MM.1S (cell line): ENCODE results near the gene PLXND1.

Experiments used
- DNase-seq: peaks from one replicate; pipeline ENCODE4 v3.0.0-alpha.2; 2015
- H2AFZ ChIP-seq: fragments of 300-600 bp; sonication (generic); 2 replicates; pipeline ENCODE4 v1.6.0; 2016; ENCODE audit warnings: antibody characterized with exemption, low read length
- H3F3A ChIP-seq: fragments of 300-600 bp; sonication (generic); 2 replicates; pipeline ENCODE4 v1.6.1; 2016; ENCODE audit warnings: mild to moderate bottlenecking, antibody characterized with exemption, low read length, moderate library complexity, mixed read lengths; ENCODE audit not compliant: insufficient read depth
- H3K27ac ChIP-seq: fragments of 300-600 bp; sonication (generic); 2 replicates; pipeline ENCODE4 v1.5.1; 2016; ENCODE audit warnings: mild to moderate bottlenecking, low read length
- H3K27me3 ChIP-seq: fragments of 300-600 bp; sonication (generic); replicated peaks from 2 replicates; pipeline ENCODE4 v1.6.0; 2016; ENCODE audit warnings: low read length; ENCODE audit not compliant: insufficient read depth
- H3K36me3 ChIP-seq: fragments of 300-600 bp; sonication (generic); replicated peaks from 2 replicates; pipeline ENCODE4 v1.6.1; 2016; ENCODE audit warnings: mild to moderate bottlenecking, low read length, mixed read lengths; ENCODE audit not compliant: insufficient read depth
- H3K4me1 ChIP-seq: fragments of 300-600 bp; sonication (generic); 2 replicates; pipeline ENCODE4 v1.6.1; 2016; ENCODE audit warnings: low read length, mixed read lengths
- H3K4me2 ChIP-seq: fragments of 300-600 bp; sonication (generic); 2 replicates; pipeline ENCODE4 v1.6.0; 2016; ENCODE audit warnings: low read depth, low read length
- H3K4me3 ChIP-seq: fragments of 300-600 bp; sonication (generic); 2 replicates; pipeline ENCODE4 v1.5.1; 2016; ENCODE audit warnings: low read length, mixed read lengths
- H3K79me2 ChIP-seq: fragments of 300-600 bp; sonication (generic); 2 replicates; pipeline ENCODE4 v1.6.1; 2016; ENCODE audit warnings: mixed run types, low read length, mixed read lengths
- H3K9ac ChIP-seq: fragments of 300-600 bp; sonication (generic); 2 replicates; pipeline ENCODE4 v1.6.1; 2016; ENCODE audit warnings: low read length, mixed read lengths
- H3K9me2 ChIP-seq: fragments of 300-600 bp; sonication (generic); replicated peaks from 2 replicates; pipeline ENCODE4 v1.6.1; 2016; ENCODE audit warnings: mild to moderate bottlenecking, low read length, mixed read lengths; ENCODE audit not compliant: insufficient read depth
- H3K9me3 ChIP-seq: fragments of 300-600 bp; sonication (generic); replicated peaks from 2 replicates; pipeline ENCODE4 v1.6.1; 2016; ENCODE audit warnings: mild to moderate bottlenecking, low read length, mixed read lengths; ENCODE audit not compliant: insufficient read depth
- H4K20me1 ChIP-seq: fragments of 300-600 bp; sonication (generic); 2 replicates; pipeline ENCODE4 v1.6.1; 2016; ENCODE audit warnings: mild to moderate bottlenecking, low read length, moderate library complexity, mixed read lengths; ENCODE audit not compliant: insufficient read depth
- CTCF ChIP-seq: fragments of 300-600 bp; sonication (generic); IDR thresholded peaks from 2 replicates; pipeline ENCODE4 v1.5.1; 2016; ENCODE audit warnings: antibody characterized with exemption, low read length, mixed read lengths
- EZH2 ChIP-seq: fragments of 300-600 bp; sonication (generic); optimal IDR thresholded peaks from 2 replicates; pipeline ENCODE3; 2017; ENCODE audit warnings: low read depth, mild to moderate bottlenecking, antibody characterized with exemption, low read length, mixed read lengths
- EZH2phosphoT487 ChIP-seq: fragments of 300-600 bp; sonication (generic); IDR thresholded peaks from 2 replicates; pipeline ENCODE4 v1.6.1; 2018; ENCODE audit warnings: antibody characterized with exemption, low read length

PLXND1 gene

GRCh38 chr3:129524081-129524480 is 82.4 kb downstream of the PLXND1 start:
- Histone ChIP-seq H3K36me3 (no peaks in the 10 kb centered on the region), H3K4me1 (no peaks in the 10 kb centered on the region), H3K4me2 (no peak overlapping the region), H3K9ac (no peak overlapping the region), H3K9me2 (no peaks in the 10 kb centered on the region), H2AFZ (no peak overlapping the region), H3K27ac (no peak overlapping the region), H3K79me2 (no peaks in the 10 kb centered on the region), H4K20me1 (no peaks in the 10 kb centered on the region), H3K9me3 (no peaks in the 10 kb centered on the region), H3F3A (no peaks in the 10 kb centered on the region), H3K4me3 (no peak overlapping the region), H3K27me3 (no peaks in the 10 kb centered on the region)
- no peak for DNase-seq
- TF ChIP-seq EZH2 (no peak), CTCF (no peak), EZH2phosphoT487 (no peak)

GRCh38 chr3:129522953-129523352 is 83.5 kb downstream of the PLXND1 start:
- H4K20me1 ChIP-seq, result no peaks in the 10 kb centered on the region
- no peak overlapping the region for H3K4me2 ChIP-seq
- no peaks in the 10 kb centered on the region for H3K79me2 ChIP-seq
- no peak overlapping the region for H3K27ac ChIP-seq
- no peaks in the 10 kb centered on the region for H3K36me3 ChIP-seq
- no peaks in the 10 kb centered on the region for H3F3A ChIP-seq
- no peak overlapping the region for H3K9ac ChIP-seq
- no peaks in the 10 kb centered on the region for H3K9me3 ChIP-seq
- no peak overlapping the region for H3K4me3 ChIP-seq
- DNase-seq, result no peak
- H3K27me3 ChIP-seq, result no peaks in the 10 kb centered on the region
- no peaks in the 10 kb centered on the region for H3K9me2 ChIP-seq
- H3K4me1 ChIP-seq, result no peaks in the 10 kb centered on the region
- no peak for TF ChIP-seq EZH2phosphoT487
- no peak for TF ChIP-seq EZH2
- no peak for TF ChIP-seq CTCF
- no peak overlapping the region for H2AFZ ChIP-seq

- Histone ChIP-seq H3K4me1 (no peaks in the 10 kb centered on the region), H3K9me2 (no peaks in the 10 kb centered on the region), H3K79me2 (no peaks in the 10 kb centered on the region), H3K4me3 (no peak overlapping the region), H3K4me2 (no peak overlapping the region), H3F3A (no peaks in the 10 kb centered on the region), H3K27ac (no peak overlapping the region), H3K36me3 (no peaks in the 10 kb centered on the region), H4K20me1 (no peaks in the 10 kb centered on the region), H3K9me3 (no peaks in the 10 kb centered on the region), H3K27me3 (no peaks in the 10 kb centered on the region), H2AFZ (no peak overlapping the region), H3K9ac (no peak overlapping the region)
- no peak for DNase-seq
- no peak for TF ChIP-seq EZH2phosphoT487
- no peak for TF ChIP-seq EZH2
- no peak for TF ChIP-seq CTCF
These were observed 84.9 kb downstream of the PLXND1 start for GRCh38 chr3:129521611-129522010.
